GM18909 (cell line): ENCODE results near the gene IGSF21.

Experiments
- ATAC-seq: cut with Tn5 transposase; IDR thresholded peaks from one replicate; pipeline ENCODE4 v1.9.1; 2021; ENCODE audit warnings: mild to moderate bottlenecking; ENCODE audit not compliant: unreplicated experiment, poor library complexity

Gene IGSF21

DNA sequence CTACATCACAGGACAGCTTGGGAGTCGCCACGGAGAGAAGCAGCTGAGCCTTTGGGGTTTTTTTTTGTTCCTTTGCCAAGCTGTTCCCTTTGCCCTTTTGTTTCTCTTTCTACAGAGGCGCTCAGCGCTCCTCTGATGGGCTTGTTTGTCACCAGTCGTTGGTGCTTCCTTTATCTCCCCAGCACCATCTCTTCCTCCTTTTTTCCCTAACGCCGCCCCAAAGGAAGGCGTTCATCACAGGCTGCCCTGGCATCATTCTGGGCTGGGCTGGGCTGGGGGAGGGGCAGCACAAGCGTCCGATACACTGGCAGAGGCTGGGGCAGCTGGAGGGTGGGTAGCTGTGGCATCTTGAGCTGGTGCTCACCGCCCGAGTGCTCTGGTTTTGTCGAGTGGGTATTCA, 10.5 kb downstream of the IGSF21 start:
- ATAC-seq, result no peak

- ATAC-seq, result no peak
Observed at GRCh38 chr1:18118491-18118890, 10.9 kb downstream of the IGSF21 start.

DNA sequence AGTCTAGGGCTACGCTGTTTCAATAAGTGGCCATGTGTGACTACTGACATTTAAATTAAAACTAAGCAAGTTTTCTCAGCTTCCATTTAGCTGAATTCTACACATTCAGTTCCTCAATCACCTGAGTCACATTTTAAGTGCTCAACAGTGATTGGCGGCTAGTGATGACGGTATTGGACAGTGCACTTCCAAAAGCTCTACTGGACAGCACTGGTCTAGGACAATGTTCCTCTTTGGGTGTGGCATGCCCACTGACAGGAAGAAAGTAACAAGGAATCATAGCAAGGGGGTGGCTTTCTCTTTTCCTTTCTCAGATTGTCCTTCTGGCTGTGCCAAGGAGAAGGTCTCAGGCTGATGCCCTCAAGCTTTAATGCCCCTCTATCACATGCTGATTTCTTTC, 11.7 kb downstream of the IGSF21 start:
- ATAC-seq, result no peak

DNA sequence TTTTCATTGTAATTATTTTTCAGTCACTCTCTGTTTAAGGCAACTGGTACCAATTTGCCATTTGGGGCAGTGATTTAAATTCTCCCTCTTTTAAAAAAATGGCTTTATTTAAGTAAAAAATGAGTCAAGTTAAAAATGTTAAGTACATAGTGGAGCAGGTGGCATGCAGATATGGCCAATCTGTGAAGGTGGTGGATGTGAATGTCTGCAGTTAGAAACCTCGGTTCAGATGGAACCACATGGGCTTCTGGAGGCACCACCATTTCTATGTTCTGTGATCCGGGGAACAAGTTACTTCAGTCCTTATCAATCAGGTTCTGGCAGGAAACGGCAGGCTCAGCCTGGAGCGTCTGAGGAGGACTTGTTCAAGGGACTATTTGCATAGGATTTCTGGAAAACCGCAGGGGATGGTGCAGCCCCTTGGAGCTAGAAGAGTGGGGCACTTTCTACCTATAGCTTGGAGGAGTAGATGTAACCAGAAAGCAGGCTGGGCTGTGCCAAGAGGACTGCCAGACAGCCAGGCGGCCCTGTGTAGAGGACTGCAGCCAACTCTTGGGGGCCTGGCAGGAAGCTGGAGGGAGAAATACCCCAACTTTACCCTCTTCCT, 12.3 kb downstream of the IGSF21 start:
- ATAC-seq, result no peak

DNA sequence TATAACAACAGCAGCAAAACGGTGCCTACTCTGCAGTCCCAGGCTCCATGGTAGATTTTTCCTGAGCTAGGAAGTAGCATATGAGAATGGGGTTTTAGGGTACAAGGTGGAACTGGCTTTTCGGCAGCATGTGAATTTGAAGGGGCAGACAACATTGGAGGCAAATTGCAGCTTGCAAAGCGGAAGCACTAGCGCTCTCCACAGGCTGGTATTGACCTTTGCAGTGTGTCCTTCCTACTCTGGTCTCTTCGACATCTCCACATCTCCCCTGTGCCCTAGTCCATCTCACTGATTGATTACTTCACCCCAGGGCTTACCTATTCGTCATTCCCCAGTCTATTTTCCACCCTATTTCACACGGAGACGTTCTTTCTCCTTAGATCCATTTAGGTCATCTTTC, 13.0 kb downstream of the IGSF21 start:
- no peak for ATAC-seq

GRCh38 chr1:18121072-18121820, 13.6 kb downstream of the IGSF21 start:
- ATAC-seq, result no peak

GRCh38 chr1:18123467-18123992, 15.9 kb downstream of the IGSF21 start:
- no peak for ATAC-seq

DNA sequence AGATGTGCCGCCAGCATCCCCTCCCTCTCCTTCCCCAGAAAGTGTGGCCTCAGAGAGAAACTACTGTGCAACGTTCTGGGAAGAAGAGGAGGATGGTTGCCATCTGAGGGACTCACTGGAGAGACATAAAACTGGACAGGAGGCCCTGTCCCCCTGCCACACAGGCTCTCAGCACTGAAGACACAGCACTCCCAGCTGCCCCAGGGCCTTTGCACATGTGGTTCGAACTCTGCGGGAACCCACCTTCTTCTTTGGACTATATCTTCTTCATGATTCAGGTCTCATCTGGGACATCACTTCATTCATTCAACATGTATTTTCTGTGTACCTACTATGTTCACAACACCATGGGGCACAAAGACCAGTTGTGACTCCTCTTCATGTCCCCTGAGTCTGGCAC, 17.4 kb downstream of the IGSF21 start:
- ATAC-seq, result no peak

- ATAC-seq, result no peak
Observed at GRCh38 chr1:18126616-18127015, 19.0 kb downstream of the IGSF21 start.

- no peak for ATAC-seq
Observed at GRCh38 chr1:18128298-18128697, 20.7 kb downstream of the IGSF21 start.

DNA sequence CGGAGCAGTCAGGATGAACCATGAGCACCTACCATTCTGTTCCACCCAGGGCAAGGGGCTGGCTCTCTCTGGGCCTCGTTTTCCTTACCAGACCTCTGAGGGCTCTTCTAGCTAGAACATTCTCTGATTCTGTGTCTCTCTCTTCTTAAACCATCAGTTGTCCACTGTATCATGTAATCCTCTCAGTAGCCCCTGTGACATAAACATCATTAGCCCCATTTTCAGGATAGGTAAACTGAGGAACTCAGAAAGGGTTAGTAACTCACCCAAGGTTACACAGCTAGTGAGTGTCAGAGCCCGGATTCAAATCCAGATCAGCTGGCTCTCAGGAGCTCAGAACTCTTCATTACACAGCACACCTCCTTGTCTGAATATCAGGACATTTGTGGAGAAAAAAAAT, 22.8 kb downstream of the IGSF21 start:
- no peak for ATAC-seq

DNA sequence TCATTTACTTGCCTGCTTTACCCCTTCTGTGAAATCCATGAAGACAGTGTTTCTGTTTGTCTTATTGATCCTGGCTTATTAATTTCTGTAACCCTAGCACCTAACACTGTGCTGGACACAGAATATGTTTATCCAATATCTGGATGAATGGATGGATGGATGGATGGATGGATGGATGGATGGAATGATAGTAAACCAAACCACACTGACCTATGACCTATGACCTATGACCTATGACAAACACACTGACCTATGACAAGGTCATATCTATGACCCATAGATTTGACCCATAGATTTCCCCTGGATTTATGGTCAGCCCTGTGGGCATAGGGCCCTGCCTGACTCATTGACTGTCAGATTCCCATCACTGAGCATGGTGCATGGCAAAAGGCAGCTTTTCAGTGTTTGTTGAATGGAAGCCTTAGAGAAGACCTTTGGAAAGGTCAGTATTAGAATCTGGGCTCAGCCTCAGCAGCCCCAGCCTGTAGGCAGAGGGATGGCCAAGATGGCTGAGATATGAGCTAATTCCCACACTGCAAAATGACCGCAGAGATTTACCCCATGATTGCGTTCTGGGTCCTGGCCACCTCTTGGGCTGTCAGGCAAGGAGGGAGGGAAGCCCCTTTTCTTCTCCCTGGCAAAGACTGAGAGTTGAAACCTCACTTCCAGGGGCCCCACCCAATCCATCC, 24.6 kb downstream of the IGSF21 start:
- no peak for ATAC-seq

DNA sequence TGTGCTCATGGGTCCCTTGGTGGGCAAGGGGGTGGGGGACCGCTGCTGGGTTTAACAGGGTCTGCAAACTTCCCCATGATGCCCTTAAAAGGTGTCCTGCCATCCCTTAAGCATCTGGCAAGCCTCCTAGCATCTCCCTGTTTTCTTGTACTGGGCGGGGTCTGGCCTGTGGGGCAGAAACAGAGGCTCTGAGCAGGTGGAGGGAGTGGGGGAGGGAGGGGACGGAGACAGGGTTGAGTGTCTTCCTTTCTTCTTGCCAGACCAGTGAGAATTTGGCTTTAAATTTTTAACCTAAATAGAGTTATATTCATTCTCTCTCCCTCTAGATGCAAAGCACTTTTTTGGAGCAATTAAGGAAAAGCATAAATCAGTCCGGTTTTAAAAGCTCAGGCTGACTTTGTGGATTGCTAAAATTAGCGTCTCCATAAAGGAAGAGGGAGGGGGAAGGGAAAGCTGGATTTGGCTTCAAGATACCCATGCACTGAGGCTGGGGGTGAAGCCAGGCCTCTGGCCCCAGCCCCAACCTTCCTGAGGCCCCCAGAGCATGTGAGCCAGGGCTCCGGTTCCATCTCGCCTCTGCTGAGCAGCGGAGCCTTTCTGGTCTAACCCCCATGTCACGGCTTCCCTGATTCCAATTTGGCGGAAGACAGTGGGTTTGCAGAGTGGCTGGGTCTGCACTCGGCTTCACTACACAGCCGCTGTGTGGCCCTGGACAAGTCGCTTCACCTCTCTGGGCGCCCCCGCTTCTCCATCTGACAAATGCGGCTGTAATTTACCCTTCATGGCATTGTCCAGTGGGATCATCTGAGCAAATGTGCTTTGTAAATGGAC, 25.3 kb downstream of the IGSF21 start:
- ATAC-seq, result no peak

- ATAC-seq, result no peak
Observed at GRCh38 chr1:18134324-18135046, 26.9 kb downstream of the IGSF21 start.

DNA sequence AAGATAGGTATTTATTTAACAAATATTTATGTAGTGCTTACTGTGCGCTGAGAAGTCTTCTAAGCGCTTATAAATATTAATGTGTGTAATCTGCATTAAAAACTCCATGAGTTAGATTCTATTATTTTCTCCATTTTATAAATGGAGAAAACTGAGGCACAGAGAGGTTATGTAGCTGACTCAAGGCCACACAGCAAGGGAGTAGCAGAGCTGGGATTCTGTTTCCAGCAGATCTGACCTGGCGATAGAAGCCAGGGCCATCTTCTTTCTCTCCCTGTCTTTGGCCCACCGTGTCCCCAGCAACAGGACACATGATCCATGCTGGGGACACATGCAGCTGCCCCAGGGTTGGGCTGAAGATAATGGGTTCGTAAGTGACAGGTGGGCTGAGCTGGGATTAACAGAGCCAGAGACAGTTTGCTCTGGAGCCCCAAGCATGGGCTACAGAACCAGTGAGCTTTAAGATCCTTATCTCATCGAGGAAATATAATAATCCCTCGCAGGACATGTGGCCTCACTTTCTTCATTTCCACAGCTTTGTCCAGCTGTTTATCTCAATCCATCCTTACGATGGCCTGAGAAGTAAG, 30.3 kb downstream of the IGSF21 start:
- ATAC-seq, result no peak

DNA sequence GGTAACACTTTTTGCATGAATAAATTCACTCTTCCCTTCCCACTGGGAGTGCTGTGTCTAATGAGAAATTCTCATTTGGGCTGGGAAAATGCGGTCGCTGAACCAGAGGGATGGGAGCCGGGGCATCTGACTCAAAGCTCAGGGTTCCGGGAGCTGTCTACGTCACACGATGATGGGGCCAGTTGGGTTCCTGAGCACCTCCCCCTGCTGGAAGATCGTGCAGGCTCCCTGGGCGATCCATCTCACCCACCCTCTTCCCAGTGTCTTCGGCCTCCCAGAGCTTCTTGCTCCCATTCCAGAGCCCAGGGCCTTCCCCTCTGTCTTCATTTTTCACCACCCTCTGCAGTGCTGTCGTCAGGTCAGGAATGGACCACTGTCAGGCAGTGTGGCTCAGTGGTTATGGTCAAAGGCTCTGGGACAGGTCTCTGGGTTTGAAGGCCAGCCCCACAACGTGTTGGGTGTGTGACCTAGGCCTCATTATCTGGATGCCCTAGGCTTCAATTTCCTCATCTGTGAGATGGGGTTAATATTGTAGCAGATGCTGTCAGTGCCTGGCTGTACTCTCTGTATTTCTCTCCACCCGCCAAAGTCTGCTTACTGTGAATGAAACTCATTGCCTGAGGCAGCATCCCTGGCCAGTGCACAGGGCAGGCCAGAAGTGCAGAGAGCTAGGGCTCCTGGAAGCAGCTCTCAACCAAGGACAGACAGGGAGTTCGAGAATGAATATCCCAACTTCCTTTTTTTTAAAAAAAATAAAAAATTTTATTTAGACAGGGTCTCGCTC, 31.8 kb downstream of the IGSF21 start:
- no peak for ATAC-seq

DNA sequence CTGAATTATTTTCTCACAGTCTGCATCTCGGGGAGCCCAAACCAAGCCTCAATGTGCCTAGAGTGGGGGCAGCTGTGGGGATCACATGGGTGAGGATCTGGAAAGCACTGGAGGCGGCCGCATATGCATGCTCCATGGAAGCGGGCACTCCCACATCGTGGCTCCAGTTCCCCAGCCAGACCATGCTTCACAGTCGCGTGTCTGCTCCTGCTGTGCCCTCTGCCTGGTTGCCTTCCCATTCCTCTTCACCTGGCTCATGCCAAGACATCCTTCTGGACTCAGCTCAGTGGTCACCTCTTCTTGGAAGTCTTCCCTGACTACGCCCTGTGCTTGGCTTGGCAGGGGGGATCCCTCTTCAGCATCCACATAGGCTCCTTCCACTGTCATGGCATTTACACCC, 32.8 kb downstream of the IGSF21 start:
- ATAC-seq, result no peak

DNA sequence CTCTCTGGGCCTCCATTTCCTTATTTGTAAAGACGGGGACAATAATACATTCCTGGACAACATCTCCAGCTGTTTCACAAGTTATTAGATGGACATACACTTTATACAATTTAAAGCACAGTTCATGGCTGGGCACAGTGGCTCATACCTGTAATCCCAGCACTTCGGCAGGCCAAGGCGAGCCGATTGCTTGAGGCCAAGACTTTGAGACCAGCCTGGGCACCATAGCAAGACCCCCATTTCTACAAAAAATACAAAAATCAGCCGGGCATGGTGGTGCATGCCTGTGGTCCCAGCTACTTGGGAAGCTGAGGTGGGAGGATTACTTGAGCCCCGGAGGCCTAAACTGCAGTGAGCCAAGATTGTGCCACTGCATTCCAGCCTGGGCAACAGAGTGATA, 34.1 kb downstream of the IGSF21 start:
- no peak for ATAC-seq

GRCh38 chr1:18142471-18142870, 34.9 kb downstream of the IGSF21 start:
- no peak for ATAC-seq
